ENCODE measurements around the gene EYA4.

DNA sequence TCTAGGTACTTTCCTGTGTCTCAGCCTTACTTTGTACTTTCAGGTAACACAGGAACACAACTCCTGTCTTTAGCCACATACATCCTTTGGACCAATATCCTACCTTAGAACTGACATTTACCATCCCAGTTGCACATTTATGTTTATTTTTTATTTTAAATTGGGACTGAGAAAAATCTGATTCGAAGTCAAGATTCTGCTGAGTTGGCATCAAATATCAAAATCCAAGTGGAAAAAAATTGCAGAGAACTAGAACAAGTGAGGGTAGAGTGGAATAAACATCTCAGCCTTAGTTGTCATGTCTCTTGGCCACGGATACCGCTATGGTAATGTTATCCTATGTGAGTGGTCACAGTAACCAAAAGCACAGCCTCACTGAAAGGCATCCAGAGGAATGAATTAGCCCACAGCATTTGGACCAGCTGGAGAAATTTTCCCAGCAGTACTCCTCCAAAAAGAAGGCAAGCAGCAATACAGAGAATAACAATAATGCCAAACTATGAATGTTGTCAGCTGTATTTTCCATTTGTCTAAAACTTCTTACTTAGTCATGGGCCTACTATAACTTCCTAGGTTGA lies 17.6 kb upstream of the EYA4 start:
- TF ChIP-seq, protein P1, sequence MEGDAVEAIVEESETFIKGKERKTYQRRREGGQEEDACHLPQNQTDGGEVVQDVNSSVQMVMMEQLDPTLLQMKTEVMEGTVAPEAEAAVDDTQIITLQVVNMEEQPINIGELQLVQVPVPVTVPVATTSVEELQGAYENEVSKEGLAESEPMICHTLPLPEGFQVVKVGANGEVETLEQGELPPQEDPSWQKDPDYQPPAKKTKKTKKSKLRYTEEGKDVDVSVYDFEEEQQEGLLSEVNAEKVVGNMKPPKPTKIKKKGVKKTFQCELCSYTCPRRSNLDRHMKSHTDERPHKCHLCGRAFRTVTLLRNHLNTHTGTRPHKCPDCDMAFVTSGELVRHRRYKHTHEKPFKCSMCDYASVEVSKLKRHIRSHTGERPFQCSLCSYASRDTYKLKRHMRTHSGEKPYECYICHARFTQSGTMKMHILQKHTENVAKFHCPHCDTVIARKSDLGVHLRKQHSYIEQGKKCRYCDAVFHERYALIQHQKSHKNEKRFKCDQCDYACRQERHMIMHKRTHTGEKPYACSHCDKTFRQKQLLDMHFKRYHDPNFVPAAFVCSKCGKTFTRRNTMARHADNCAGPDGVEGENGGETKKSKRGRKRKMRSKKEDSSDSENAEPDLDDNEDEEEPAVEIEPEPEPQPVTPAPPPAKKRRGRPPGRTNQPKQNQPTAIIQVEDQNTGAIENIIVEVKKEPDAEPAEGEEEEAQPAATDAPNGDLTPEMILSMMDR (IDR thresholded peaks at IDR 0.05; ENCODE audit: insufficient read depth, low read length, poor library complexity, severe bottlenecking) = no peak
- TF ChIP-seq EZH2phosphoT487 (conservative IDR thresholded peaks at IDR 0.05; ENCODE audit: low read length) = no peak

All from SU-DHL-6 (cell line).